ENCODE data around the gene C3orf52.

The C3orf52 gene

DNA sequence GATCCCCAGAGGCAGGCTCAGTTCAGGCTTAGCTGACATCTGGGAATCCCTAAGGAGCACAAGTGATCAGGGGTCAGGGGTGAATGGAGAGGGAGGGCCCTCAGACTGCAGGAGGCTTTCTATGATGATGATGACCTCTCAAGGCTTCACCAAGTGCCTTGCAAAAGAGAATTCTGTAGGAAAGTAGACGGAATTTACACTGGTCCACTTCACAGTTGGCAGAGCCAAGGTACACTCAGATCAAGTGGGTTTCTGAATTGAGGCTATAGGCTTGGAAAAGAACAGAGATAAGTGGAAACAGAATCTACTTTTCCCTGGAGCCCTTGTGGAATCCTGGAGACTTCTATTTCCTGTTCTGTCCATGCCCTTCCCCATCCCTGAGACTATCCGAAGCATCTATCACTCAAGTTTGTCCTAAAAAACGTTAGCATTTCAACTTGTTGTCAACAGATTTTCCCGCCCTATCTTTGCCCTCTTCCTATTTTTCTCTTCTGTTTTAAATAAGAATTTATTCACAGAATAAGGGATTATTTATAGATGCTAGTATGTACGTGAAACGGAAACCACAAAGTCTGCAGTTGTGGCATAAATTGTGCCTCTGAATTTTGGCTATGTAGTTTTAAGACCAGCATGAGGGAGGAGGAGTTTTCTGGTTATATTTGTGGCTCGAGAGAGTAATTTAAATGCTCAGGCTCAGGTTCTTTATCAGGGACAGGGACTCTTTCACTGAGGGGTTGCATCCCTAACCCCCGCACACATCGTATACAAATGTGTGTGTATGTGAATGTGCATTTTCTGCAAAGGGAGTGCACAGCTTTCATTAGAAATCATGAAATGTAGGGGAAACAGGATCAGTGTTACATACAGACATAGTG is 34.0 kb downstream of the C3orf52 start:
- Mint-ChIP-seq H3K4me3 (peak overlapping the region; percentile 36), H3K36me3 (peaks cover 13% of the 10 kb centered on the region), H3K9me3 (no peaks in the 10 kb centered on the region), H3K27ac (peak overlapping the region; percentile 82), H3K4me1 (peaks cover 48% of the 10 kb centered on the region), H3K27me3 (peaks cover 2% of the 10 kb centered on the region)
- ATAC-seq (ENCODE audit: low read depth) (peak; percentile 35), DNase-seq (ENCODE audit: low spot score in 2 of 2) (no peak)

DNA sequence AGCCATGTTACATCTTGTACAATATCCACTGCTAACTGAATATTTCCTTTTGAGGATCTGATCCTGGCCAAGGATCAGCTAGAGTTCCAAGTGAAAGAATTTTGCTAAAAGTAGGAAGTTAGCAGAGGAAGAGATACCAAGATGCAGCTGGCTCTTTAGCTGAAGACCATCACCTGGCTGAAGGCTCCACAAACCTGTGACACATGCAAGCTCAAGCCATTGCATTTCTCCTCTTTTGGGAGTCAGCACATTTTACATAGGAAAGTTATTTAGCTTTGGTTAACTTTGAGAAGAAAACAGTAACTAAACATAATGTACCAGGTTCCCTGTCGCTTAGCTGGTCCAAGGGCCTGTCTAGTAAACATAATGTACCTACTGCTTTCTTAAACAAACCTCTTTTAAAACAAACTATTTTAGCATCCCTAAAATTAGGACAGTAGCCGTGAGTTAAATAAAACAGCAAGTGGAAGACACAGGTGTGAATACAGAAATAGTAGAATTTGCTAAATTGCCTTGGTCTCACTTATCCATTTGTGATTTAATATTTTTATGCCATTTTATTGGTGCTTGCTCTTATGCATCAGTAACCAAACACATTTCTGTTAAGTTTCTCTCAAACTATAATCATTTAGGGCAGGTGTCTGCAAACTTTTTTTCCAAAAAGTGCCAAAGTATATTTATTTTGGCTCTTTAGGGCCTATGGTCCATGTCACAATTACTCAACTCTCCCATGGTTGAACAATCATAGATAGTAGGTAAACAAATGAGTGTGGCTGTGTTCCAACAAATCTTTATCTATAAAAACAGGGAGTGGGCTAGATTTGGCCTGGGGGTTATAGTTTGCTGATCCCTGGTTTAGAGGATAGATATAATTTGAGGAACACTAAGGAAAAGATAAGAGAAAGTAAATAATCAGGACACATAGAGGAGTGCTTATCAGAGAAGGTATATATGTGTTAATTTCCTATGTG is 35.7 kb downstream of the C3orf52 start:
- H3K36me3 Mint-ChIP-seq, result peaks cover 21% of the 10 kb centered on the region
- no peaks in the 10 kb centered on the region for H3K27me3 Mint-ChIP-seq
- H3K4me3 Mint-ChIP-seq, result no peak overlapping the region

DNA sequence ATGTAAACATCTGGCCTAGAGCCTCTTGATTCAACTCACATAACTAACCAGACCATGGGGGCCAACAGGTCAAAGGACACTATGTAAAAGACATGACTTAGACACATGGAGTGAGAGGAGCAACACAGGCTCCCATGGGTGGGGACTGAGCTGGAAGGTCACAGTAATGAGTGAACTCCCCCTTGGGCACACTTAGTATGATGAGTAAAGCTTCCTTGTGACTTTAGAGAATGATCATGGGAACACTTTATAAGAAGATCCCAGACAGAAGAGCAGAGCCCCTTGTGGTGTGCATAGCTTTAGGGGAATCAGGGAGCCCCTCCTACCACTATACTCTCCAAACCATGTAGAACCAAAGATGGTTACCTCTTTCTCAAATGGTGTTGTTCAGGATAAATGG is 36.7 kb downstream of the C3orf52 start:
- DNase-seq (ENCODE audit: low spot score in 2 of 2) (no peak), ATAC-seq (ENCODE audit: low read depth) (no peak)
- H3K27ac Mint-ChIP-seq, result no peak overlapping the region
- peaks cover 21% of the 10 kb centered on the region for H3K36me3 Mint-ChIP-seq
- no peaks in the 10 kb centered on the region for H3K27me3 Mint-ChIP-seq
- H3K4me3 Mint-ChIP-seq, result no peak overlapping the region
- no peaks in the 10 kb centered on the region for H3K9me3 Mint-ChIP-seq
- H3K4me1 Mint-ChIP-seq, result peaks cover 52% of the 10 kb centered on the region

More for the DNA sequence above, 35.7 kb downstream of the C3orf52 start:
- Mint-ChIP-seq H3K9me3 (no peaks in the 10 kb centered on the region), H3K27ac (peak overlapping the region; percentile 68), H3K4me1 (peaks cover 52% of the 10 kb centered on the region)
- DNase-seq (ENCODE audit: low spot score in 2 of 2) (no peak), ATAC-seq (ENCODE audit: low read depth) (no peak)

DNA sequence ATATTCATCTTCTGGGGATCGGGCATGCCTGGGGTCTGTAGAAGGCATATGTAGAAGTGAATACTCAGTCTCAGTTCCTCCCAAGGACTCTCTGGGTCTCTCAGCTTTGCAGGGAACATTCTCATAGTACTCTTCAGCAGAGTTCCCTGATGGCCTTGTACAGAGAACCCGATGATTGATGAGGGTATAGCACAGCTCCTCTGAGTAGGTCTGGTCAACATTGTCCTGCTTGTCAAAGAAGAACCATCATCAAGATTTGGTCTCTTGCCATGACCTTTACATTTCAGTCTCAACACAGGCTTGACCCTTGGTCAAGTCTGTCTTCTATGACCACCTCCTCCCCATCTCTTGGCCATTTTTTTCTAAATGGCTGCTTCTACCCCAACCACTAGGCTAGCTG is 37.4 kb downstream of the C3orf52 start:
- Mint-ChIP-seq H3K27ac (peak overlapping the region; percentile 38), H3K4me3 (no peak overlapping the region), H3K27me3 (no peaks in the 10 kb centered on the region), H3K9me3 (no peaks in the 10 kb centered on the region), H3K36me3 (peaks cover 21% of the 10 kb centered on the region), H3K4me1 (peaks cover 49% of the 10 kb centered on the region)
- ATAC-seq (ENCODE audit: low read depth) (no peak), DNase-seq (ENCODE audit: low spot score in 2 of 2) (no peak)

DNA sequence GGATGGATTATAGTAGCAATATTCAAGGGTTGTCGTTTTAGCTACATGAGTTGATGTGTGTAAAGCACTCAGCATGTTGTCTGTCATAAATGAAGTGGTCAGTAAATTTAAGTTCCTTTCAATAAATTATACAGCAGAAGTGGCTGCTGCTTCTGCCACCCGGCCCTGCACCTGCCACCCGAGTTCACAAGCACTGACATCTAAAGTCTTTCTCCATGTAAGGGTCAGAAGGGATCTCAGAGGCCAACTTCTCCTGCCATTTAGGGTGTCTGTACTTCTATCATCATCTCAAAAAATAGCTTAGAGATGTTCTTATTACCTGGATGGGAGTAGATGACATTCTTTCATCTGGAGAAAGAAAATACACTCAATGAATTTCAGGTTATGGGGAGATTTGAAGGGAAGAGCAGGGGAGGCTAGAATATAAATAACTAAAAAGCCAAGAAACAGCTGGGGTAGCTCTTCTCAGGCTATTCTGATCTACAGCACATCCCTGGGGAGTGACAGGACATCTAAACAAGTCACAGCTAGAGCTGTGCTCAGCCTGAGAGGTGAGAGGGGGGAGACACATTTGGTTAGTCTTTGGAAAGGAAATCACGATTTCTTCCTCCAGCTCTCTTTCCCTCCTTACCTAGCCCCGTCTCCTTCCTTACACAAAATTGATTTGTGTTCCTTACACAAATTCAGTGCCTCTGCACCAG is 38.9 kb downstream of the C3orf52 start:
- DNase-seq (ENCODE audit: low spot score in 2 of 2) (no peak), ATAC-seq (ENCODE audit: low read depth) (no peak)
- Mint-ChIP-seq H3K4me3 (no peak overlapping the region), H3K27ac (peak overlapping the region; percentile 39), H3K27me3 (no peaks in the 10 kb centered on the region), H3K9me3 (no peaks in the 10 kb centered on the region), H3K4me1 (peaks cover 46% of the 10 kb centered on the region), H3K36me3 (peaks cover 21% of the 10 kb centered on the region)

DNA sequence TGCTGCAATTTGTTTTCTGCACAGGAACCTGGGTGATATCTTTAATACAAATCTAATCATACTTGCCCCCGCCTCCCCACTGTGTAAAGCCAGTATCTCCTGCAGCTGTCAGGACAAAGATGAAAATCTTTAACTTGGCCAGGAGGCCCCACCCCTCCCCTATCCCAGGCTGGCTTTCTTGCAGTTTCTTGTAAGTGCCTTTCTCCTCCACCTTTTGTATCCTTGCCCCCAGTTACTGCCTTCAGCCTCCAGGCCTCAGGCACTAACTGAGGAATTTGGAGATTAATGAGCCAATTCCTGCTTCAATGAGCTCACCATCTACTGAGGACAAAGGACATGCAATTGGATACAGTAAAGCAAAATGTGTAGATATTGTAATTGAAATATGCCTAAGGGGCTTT is 40.3 kb downstream of the C3orf52 start:
- Mint-ChIP-seq H3K9me3 (no peaks in the 10 kb centered on the region), H3K27ac (peak overlapping the region; percentile 39), H3K27me3 (no peaks in the 10 kb centered on the region), H3K4me3 (no peak overlapping the region), H3K4me1 (peaks cover 47% of the 10 kb centered on the region), H3K36me3 (peaks cover 21% of the 10 kb centered on the region)
- ATAC-seq (ENCODE audit: low read depth), result no peak
- no peak for DNase-seq (ENCODE audit: low spot score in 2 of 2)

DNA sequence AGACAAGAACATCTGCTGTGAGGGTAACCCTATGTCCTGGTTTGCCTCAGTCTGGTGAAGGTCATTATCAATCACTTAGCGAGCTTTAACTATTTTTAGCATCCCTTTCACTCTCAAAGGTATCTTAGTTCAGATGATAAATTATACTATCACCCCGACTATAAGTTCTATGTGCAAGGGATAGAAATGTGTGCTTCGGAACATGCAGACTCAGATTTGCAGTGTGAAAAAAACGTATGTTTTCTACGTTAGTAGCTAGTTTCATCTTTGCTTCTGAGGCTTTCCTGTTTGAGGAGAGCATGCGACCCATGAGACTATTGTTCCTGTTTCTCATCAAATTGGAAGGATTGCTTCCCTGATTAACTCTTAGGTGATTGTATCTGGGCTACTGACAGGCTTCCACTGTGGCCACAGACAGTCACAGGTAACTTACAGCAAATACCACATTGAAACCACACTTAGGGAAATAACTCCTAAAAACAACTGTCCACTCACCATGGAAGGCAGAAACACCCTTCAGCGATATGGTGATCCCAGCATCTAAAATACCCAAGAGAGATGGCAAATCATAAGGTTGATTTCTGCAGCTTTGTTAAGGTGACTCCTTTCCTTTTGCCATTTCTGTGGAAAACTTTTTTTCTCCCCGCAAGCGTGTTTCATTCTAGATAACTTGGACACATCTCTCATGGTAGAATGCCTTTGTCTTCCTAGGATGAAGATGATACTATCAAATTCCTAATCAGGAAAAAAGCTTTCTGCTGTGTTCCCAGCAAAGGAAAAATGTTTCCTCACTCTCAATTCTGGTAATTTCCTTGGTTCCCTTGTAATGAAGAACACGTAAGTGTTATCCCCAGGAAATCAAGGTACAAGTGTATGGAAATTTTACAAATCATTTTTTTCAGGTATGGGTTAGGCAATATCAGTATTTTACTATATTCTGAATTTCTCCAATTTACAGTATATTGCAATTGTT is 41.6 kb downstream of the C3orf52 start:
- peak; percentile 21 for ATAC-seq (ENCODE audit: low read depth)
- Mint-ChIP-seq H3K4me1 (peaks cover 48% of the 10 kb centered on the region), H3K4me3 (peak overlapping the region; percentile 29), H3K36me3 (peaks cover 20% of the 10 kb centered on the region), H3K9me3 (no peaks in the 10 kb centered on the region), H3K27me3 (no peaks in the 10 kb centered on the region), H3K27ac (peak overlapping the region; percentile 95)
- DNase-seq (ENCODE audit: low spot score in 2 of 2), result no peak

DNA sequence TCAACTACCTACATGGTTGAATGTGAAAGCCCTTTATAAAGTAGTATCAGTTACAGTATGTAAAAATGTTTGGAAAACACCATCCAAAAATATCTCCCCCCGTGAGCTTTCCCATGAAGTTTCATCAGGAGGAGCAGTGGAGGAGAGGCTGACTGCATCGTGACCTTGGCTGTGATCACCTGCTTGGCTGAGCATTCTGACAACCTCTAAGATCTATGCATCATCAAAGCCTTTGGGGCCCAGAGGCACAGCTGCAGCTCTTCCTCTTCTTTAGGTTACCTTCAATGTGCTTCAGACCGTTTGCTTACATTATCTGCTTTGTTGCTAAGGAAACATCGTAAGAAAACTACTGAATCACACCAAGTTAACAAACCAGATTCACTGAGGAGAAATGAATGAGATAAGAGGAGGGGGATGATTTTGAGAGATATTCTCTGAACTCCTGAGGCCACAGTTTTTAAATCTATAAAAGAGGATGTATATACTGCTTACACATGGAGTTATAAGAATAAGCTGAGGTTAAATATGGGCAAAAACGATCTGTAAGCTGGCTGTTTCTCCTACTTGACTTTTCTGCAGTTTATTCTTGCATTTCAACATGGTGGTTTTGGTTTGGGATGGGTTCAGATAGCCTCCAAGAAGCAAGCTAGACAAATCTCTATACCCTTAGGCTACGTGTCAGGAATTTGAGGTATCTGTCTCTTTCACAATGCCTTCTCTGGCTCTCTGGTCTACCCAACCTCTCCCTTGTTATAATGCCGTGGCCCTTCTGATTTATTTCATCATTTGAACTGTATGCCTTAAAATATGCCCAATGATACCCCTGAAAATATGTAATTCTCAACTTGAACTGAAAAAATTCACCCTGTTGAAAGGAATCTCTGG is 42.9 kb downstream of the C3orf52 start:
- Mint-ChIP-seq H3K4me3 (no peak overlapping the region), H3K4me1 (peaks cover 51% of the 10 kb centered on the region), H3K36me3 (peaks cover 16% of the 10 kb centered on the region), H3K9me3 (no peaks in the 10 kb centered on the region), H3K27ac (peak overlapping the region; percentile 95), H3K27me3 (no peaks in the 10 kb centered on the region)
- DNase-seq (ENCODE audit: low spot score in 2 of 2) (peak in 1 of 2 donors; percentile 78), ATAC-seq (ENCODE audit: low read depth) (peak; percentile 79)

DNA sequence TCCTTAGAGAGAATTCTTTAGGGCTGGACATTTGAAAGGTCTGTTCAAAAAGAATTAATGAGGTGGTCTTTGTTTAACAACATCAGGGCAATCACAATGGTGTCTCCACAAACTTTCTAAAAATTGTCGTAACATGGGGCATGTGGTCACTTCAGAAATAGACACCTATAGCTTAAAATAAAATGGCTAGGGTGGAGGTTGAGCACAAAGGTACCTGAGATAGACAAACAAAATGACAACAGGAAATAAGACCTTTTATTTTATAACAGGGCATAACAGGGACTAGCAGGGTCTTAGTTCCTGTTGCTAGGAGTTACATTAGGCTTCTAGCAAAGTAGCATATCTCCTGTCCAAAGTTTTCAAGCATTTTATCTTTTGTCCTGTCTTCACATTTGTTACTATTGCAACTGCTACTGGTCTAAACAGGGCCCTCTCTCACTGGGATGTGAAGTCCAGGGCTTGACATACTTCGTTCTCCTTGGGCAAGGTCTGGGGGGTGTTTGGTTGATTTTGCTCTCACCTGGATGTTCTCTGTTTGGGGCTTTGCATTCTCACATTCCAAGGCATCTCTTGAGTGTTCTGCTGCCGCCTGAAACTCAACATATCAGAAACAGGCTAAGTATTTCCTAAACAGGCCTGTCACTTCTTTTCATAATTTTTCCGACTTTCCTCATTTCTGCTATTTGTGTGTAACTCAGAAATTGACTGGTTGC is 43.9 kb downstream of the C3orf52 start:
- Mint-ChIP-seq H3K9me3 (no peaks in the 10 kb centered on the region), H3K36me3 (peaks cover 10% of the 10 kb centered on the region), H3K27me3 (no peaks in the 10 kb centered on the region), H3K4me1 (peaks cover 55% of the 10 kb centered on the region), H3K27ac (peak overlapping the region; percentile 95), H3K4me3 (peak overlapping the region; percentile 32)
- DNase-seq (ENCODE audit: low spot score in 2 of 2), result no peak
- ATAC-seq (ENCODE audit: low read depth), result no peak

DNA sequence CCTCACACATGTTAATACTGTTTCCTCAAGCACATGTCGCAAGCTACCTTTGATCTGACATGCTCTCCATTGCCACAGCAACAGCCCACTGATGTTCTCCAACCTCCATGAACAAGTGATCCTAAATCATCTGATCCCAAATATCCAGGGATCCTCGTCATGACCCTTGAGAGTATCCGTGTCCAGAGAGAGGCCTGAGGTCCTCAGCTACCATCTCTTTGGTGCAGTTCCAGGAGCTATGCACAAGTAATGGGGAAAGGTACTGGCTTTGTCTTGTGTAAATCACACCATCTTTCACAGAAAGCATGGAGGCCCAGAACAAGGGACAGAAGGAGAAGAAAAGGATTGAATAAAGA is 44.4 kb downstream of the C3orf52 start:
- ATAC-seq (ENCODE audit: low read depth), result no peak
- no peak for DNase-seq (ENCODE audit: low spot score in 2 of 2)
- Mint-ChIP-seq H3K4me1 (peaks cover 54% of the 10 kb centered on the region), H3K27me3 (no peaks in the 10 kb centered on the region), H3K9me3 (no peaks in the 10 kb centered on the region), H3K36me3 (peaks cover 6% of the 10 kb centered on the region), H3K27ac (peak overlapping the region; percentile 95), H3K4me3 (peak overlapping the region; percentile 32)

DNA sequence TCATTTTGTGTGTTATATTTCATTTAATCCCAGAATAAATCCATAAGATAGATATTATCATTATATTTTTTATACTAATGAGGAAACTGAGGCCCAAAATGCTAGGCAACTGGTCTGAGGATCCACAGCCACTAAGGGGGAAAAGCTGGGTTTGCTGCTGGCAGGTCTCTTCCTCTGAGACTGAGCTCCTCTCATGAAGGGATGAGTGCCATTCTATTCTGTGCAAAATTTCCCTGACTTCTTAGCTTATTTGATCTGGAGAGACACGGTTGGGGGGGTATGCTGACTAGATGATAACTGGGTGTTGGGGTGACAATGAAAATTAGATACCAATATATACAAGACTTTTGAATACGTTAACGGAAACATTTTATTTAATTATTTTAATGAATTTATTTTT is 44.9 kb downstream of the C3orf52 start:
- H3K27ac Mint-ChIP-seq, result peak overlapping the region; percentile 95
- H3K27me3 Mint-ChIP-seq, result no peaks in the 10 kb centered on the region
- DNase-seq (ENCODE audit: low spot score in 2 of 2) (no peak), ATAC-seq (ENCODE audit: low read depth) (no peak)
- peaks cover 50% of the 10 kb centered on the region for H3K4me1 Mint-ChIP-seq
- no peaks in the 10 kb centered on the region for H3K9me3 Mint-ChIP-seq
- peaks cover 2% of the 10 kb centered on the region for H3K36me3 Mint-ChIP-seq
- H3K4me3 Mint-ChIP-seq, result peak overlapping the region; percentile 52

DNA sequence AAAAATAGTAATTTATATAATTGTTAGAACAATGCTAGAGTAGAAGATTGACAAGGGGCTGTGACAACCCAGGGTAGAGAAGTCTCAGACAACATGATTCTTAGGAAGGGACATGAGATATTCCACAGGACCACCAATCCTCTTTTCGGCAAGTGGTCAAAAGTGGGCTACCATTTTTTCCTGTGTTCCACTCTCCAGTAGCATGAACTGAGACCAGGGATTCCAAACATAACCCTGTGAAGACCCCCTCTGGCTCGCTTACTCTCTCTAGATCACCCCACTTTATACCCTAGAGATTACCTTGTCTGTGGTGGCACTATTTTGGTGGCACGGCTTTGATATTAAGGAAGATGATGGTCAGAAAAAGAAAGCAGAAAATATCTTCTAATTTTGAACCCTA is 45.9 kb downstream of the C3orf52 start:
- Mint-ChIP-seq H3K4me3 (peak overlapping the region; percentile 90), H3K4me1 (peaks cover 44% of the 10 kb centered on the region), H3K27me3 (no peaks in the 10 kb centered on the region), H3K27ac (peak overlapping the region; percentile 92), H3K36me3 (no peaks in the 10 kb centered on the region), H3K9me3 (no peaks in the 10 kb centered on the region)
- DNase-seq (ENCODE audit: low spot score in 2 of 2) (no peak), ATAC-seq (ENCODE audit: low read depth) (no peak)
